GM12892 (cell line): ENCODE results near the gene IL1A.

Source experiments
- POLR2AphosphoS5 ChIP-seq: IDR thresholded peaks from 2 replicates; pipeline ENCODE4 v1.6.1; 2011; ENCODE audit warnings: low read depth, low read length, control low read depth
- TAF1 ChIP-seq: IDR thresholded peaks from 2 replicates; pipeline ENCODE4 v1.6.1; 2011; ENCODE audit warnings: low read depth, mild to moderate bottlenecking, control low read depth, low read length, borderline replicate concordance

- TF ChIP-seq TAF1: no peak
- TF ChIP-seq POLR2AphosphoS5: no peak
Measured at GRCh38 chr2:112794841-112795240, 10.5 kb upstream of the IL1A start.
